Measurements from ENCODE around the gene CLTA. TPM values are rescaled to one million over a fixed set of nuclear protein-coding genes. Genes with fewer than 3 reads are reported as not detected.

The CLTA gene
- total RNA-seq, 2 experiments from 2014 or later = 150 to 171 TPM

DNA sequence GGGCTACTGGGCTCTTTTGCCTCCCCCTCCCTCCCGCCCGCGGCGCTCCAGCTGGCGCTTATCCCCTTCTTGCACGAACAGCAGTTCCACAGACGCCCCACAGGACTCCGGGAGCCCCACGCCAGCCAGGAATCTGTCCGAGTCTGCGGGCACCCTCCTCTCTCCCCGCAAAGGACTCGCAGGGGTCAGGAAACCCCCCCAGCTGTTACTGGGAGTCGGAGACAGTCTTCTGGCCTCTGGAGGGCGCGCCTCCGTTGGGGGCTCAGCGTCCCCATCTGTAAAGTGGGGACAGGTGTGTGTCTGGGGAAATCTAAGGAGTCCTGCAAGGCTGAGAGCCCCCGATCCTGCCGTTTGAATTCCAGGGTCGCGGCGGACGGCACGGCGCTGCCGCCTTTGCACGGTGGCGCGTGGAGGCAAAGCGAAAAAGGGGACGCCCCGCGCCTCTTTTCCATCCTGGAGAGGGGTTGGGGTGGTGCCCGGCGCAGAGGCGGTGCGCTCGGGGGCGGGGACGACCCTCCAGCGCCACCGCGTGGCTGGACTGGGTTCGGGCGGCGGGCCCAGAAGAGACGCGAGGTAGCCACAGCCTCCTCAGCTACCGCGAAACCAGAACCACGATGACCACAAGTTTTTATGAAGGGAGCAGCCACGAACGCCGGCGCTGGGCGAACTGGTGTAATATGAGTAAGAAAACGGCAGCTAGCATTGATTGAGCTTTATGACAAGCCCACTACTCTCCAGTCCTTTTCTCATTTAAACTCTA lies 24.4 kb upstream of the CLTA start:
- Histone ChIP-seq H3K4me2 (ENCODE audit: low read length) (peak overlapping the region; percentile 89), H2AFZ (ENCODE audit: low read length) (peak overlapping the region; percentile 89), H3K4me3 (ENCODE audit: low read depth, low read length, poor library complexity, severe bottlenecking) (peak overlapping the region; percentile 69), H3K36me3 (ENCODE audit: insufficient read depth, low read length) (no peaks in the 10 kb centered on the region), H3K9me3 (ENCODE audit: low read length) (no peaks in the 10 kb centered on the region), H4K20me1 (ENCODE audit: insufficient read depth, low read length) (no peaks in the 10 kb centered on the region), H3K9me2 (ENCODE audit: insufficient read depth, low read length) (no peaks in the 10 kb centered on the region), H3K79me2 (ENCODE audit: insufficient read depth, low read depth, low read length) (no peaks in the 10 kb centered on the region), H3K4me1 (ENCODE audit: insufficient read depth, low read length, poor library complexity, severe bottlenecking) (peaks cover 3% of the 10 kb centered on the region), H3K27ac (ENCODE audit: low read depth, low read length, poor library complexity, severe bottlenecking) (no peak overlapping the region)
- BruUV-seq (replicated peaks) = no TSS peak
- intact Hi-C loops (cut with micrococcal nuclease; ENCODE audit: unreplicated experiment) = loop anchor here (1.0 to 10.0 kb wide), 5 partner anchors 12 to 212 kb away; partner anchors contain the start of gene RECK
- TF ChIP-seq EZH2phosphoT487 (IDR thresholded peaks at IDR 0.05; ENCODE audit: borderline replicate concordance, low read depth, low read length) = no peak
- TF ChIP-seq, protein P1, sequence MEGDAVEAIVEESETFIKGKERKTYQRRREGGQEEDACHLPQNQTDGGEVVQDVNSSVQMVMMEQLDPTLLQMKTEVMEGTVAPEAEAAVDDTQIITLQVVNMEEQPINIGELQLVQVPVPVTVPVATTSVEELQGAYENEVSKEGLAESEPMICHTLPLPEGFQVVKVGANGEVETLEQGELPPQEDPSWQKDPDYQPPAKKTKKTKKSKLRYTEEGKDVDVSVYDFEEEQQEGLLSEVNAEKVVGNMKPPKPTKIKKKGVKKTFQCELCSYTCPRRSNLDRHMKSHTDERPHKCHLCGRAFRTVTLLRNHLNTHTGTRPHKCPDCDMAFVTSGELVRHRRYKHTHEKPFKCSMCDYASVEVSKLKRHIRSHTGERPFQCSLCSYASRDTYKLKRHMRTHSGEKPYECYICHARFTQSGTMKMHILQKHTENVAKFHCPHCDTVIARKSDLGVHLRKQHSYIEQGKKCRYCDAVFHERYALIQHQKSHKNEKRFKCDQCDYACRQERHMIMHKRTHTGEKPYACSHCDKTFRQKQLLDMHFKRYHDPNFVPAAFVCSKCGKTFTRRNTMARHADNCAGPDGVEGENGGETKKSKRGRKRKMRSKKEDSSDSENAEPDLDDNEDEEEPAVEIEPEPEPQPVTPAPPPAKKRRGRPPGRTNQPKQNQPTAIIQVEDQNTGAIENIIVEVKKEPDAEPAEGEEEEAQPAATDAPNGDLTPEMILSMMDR (conservative IDR thresholded peaks at IDR 0.05; ENCODE audit: low read length) = peak; percentile 93
- POLR2A ChIA-PET = interaction anchor here (0.6 to 1.6 kb wide), 7 partner anchors 15 to 1149 kb away, joined by 3 to 13 read pairs (median 4); no protein-coding TSS in a partner anchor
- CTCF ChIA-PET (ENCODE audit: unreplicated experiment) = interaction anchor here (0.7 to 4.1 kb wide), 4 partner anchors 14 to 226 kb away, joined by 3 to 31 read pairs (median 4); partner anchors contain the start of gene CLTA
- DNase-seq (ENCODE audit: low spot score) = peak; percentile 76

DNA sequence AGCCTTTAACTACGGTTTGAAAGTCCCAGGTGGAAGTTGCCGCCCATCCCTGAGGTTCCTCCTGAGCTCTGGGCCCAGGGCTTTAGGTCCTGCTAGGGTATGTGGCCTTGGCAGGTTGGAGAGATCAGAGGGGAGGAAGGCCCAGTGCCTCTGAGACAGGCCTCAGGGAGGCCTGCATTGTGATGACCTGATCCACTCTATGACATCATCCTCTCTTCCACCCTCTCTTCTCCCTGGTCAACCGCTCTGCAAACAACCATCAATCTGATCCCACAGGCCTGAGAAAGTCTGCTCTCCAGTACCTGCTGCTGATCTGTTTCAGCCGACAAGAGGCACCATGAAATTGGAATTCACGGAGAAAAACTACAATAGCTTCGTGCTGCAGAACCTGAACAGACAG lies 21.6 kb upstream of the CLTA start, which contains the start of gene CCIN:
TSS of gene CCIN (plus strand) at position 223 of the 400 bp plus-strand sequence. CDS start at position 338, 115 bp downstream.
- TF ChIP-seq EZH2phosphoT487 (IDR thresholded peaks at IDR 0.05; ENCODE audit: borderline replicate concordance, low read depth, low read length) = no peak
- TF ChIP-seq, protein P1 (conservative IDR thresholded peaks at IDR 0.05; ENCODE audit: low read length) = no peak
- intact Hi-C loops (cut with micrococcal nuclease; ENCODE audit: unreplicated experiment) = loop anchor here (10.0 kb wide), 1 partner anchor 134 kb away; the partner anchor contains the start of gene RECK
- no peaks in the 10 kb centered on the region for H4K20me1 ChIP-seq (ENCODE audit: insufficient read depth, low read length)
- H3K9me3 ChIP-seq (ENCODE audit: low read length) = no peaks in the 10 kb centered on the region
- H2AFZ ChIP-seq (ENCODE audit: low read length) = no peak within 1 kb of the TSS
- ChIA-PET POLR2A (no interaction called here), CTCF (ENCODE audit: unreplicated experiment) (no interaction called here)
- no peaks in the 10 kb centered on the region for H3K36me3 ChIP-seq (ENCODE audit: insufficient read depth, low read length)
- H3K4me2 ChIP-seq (ENCODE audit: low read length) = no peak within 1 kb of the TSS
- peaks cover 3% of the 10 kb centered on the region for H3K4me1 ChIP-seq (ENCODE audit: insufficient read depth, low read length, poor library complexity, severe bottlenecking)
- no peak within 1 kb of the TSS for H3K4me3 ChIP-seq (ENCODE audit: low read depth, low read length, poor library complexity, severe bottlenecking)
- no peaks in the 10 kb centered on the region for H3K79me2 ChIP-seq (ENCODE audit: insufficient read depth, low read depth, low read length)
- no peak for DNase-seq (ENCODE audit: low spot score)
- no TSS peak for BruUV-seq (replicated peaks)
- H3K9me2 ChIP-seq (ENCODE audit: insufficient read depth, low read length) = no peaks in the 10 kb centered on the region
- no peak within 1 kb of the TSS for H3K27ac ChIP-seq (ENCODE audit: low read depth, low read length, poor library complexity, severe bottlenecking)

DNA sequence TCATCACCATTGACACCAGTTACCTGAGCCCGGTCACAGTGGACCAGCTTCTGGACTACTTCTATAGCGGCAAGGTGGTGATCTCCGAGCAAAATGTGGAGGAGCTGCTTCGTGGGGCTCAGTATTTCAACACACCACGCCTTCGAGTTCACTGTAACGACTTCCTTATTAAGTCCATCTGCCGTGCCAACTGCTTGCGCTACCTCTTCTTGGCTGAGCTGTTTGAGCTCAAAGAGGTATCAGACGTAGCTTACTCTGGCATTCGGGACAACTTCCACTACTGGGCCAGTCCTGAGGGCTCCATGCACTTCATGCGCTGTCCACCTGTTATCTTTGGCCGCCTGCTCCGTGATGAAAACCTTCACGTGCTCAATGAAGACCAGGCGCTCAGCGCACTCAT lies 21.0 kb upstream of the CLTA start:
- Histone ChIP-seq H3K9me2 (ENCODE audit: insufficient read depth, low read length) (no peaks in the 10 kb centered on the region), H3K4me2 (ENCODE audit: low read length) (no peak overlapping the region), H4K20me1 (ENCODE audit: insufficient read depth, low read length) (no peaks in the 10 kb centered on the region), H3K4me3 (ENCODE audit: low read depth, low read length, poor library complexity, severe bottlenecking) (no peak overlapping the region), H3K79me2 (ENCODE audit: insufficient read depth, low read depth, low read length) (no peaks in the 10 kb centered on the region), H3K36me3 (ENCODE audit: insufficient read depth, low read length) (no peaks in the 10 kb centered on the region), H3K9me3 (ENCODE audit: low read length) (no peaks in the 10 kb centered on the region), H2AFZ (ENCODE audit: low read length) (no peak overlapping the region), H3K27ac (ENCODE audit: low read depth, low read length, poor library complexity, severe bottlenecking) (no peak overlapping the region), H3K4me1 (ENCODE audit: insufficient read depth, low read length, poor library complexity, severe bottlenecking) (peaks cover 3% of the 10 kb centered on the region)
- CTCF ChIA-PET (ENCODE audit: unreplicated experiment) = no interaction called here
- no peak for DNase-seq (ENCODE audit: low spot score)
- intact Hi-C loops (cut with micrococcal nuclease; ENCODE audit: unreplicated experiment) = loop anchor here (10.0 kb wide), 1 partner anchor 135 kb away; the partner anchor contains the start of gene RECK
- POLR2A ChIA-PET = interaction anchor here (0.6 kb wide), 1 partner anchor 1593 kb away, joined by 4 read pairs; no protein-coding TSS in a partner anchor
- TF ChIP-seq EZH2phosphoT487 (IDR thresholded peaks at IDR 0.05; ENCODE audit: borderline replicate concordance, low read depth, low read length) = no peak
- TF ChIP-seq, protein P1 (conservative IDR thresholded peaks at IDR 0.05; ENCODE audit: low read length) = no peak
- no TSS peak for BruUV-seq (replicated peaks)
